UCSD-AML1 (cell line): Measurements from ENCODE around the gene ARSB.
"Not testable (repeated sequence)": the region's sequence is repeated elsewhere in the genome, so short reads cannot be mapped to it uniquely, and the experiment has no call there.

Source experiments
- DNase-seq: peaks from one replicate; lab custom pipeline; 2025; ENCODE audit not compliant: unreplicated experiment; lab: John Stamatoyannopoulos, UW

Gene ARSB

GRCh38 chr5:78905084-78905938, 79.8 kb downstream of the ARSB start:
- peak; percentile 40 for DNase-seq

GRCh38 chr5:78903861-78904260, 81.2 kb downstream of the ARSB start:
- no peak for DNase-seq

GRCh38 chr5:78903353-78903752, 81.8 kb downstream of the ARSB start:
- no peak for DNase-seq

- peak; percentile 48 for DNase-seq
Measured at GRCh38 chr5:78899922-78900362, 85.2 kb downstream of the ARSB start.

GRCh38 chr5:78896132-78896531, 89.0 kb downstream of the ARSB start:
- DNase-seq: no peak

- DNase-seq: no peak
Measured at GRCh38 chr5:78895616-78896015, 89.5 kb downstream of the ARSB start.

GRCh38 chr5:78893940-78894677, 91.0 kb downstream of the ARSB start:
- DNase-seq: no peak

- DNase-seq: no peak
Measured at GRCh38 chr5:78890667-78891379, 94.3 kb downstream of the ARSB start.

GRCh38 chr5:78889369-78890140, 95.6 kb downstream of the ARSB start:
- DNase-seq: no peak

GRCh38 chr5:78888580-78889368, 96.3 kb downstream of the ARSB start:
- DNase-seq: no peak

GRCh38 chr5:78887384-78888118, 97.6 kb downstream of the ARSB start:
- DNase-seq: peak; percentile 10

- no peak for DNase-seq
Measured at GRCh38 chr5:78886341-78887230, 98.5 kb downstream of the ARSB start.

GRCh38 chr5:78881884-78882283, 103.2 kb downstream of the ARSB start:
- DNase-seq: no peak

GRCh38 chr5:78879516-78879915, 105.6 kb downstream of the ARSB start:
- DNase-seq: no peak

- DNase-seq: not testable (repeated sequence)
Measured at GRCh38 chr5:78866076-78866475, 119.0 kb downstream of the ARSB start.

- no peak for DNase-seq
Measured at GRCh38 chr5:78858364-78858763, 126.7 kb downstream of the ARSB start.

- DNase-seq: no peak
Measured at GRCh38 chr5:78855026-78855425, 130.1 kb downstream of the ARSB start.

- not testable (repeated sequence) for DNase-seq
Measured at GRCh38 chr5:78851891-78852290, 133.2 kb downstream of the ARSB start.
